Coronary artery (tissue), 2 donors: Measurements from ENCODE around the gene AGXT2.

Source experiments
- DNase-seq: peaks from one replicate; pipeline ENCODE4 v3.0.0-alpha.2; 2017; ENCODE audit warnings: low spot score
- H3K27ac ChIP-seq, 2 donors: fragments of 200-600 bp; sonication (generic); one replicate each; pipeline ENCODE4 v1.5.1; 2016 to 2019
- H3K4me3 ChIP-seq: fragments of 200-600 bp; sonication (generic); 2 replicates; pipeline ENCODE4 v1.5.1; 2016; ENCODE audit warnings: mild to moderate bottlenecking, moderate library complexity
- CTCF ChIP-seq: fragments of 200-600 bp; sonication (generic); IDR thresholded peaks from one replicate; pipeline ENCODE4 v1.5.1; 2019; ENCODE audit warnings: antibody characterized with exemption

The AGXT2 gene

GRCh38 chr5:35089334-35090314, 41.9 kb upstream of the AGXT2 start:
- H3K27ac ChIP-seq, result no peak overlapping the region
- no peak for DNase-seq

GRCh38 chr5:35087991-35088390, 40.2 kb upstream of the AGXT2 start:
- DNase-seq, result no peak
- Histone ChIP-seq H3K4me3 (no peak overlapping the region), H3K27ac (no peak overlapping the region)
- no peak for TF ChIP-seq CTCF

More at GRCh38 chr5:35089334-35090314, 41.9 kb upstream of the AGXT2 start:
- peak; percentile 60 for TF ChIP-seq CTCF
- H3K4me3 ChIP-seq, result no peak overlapping the region

- no peak overlapping the region for H3K27ac ChIP-seq
Observed at GRCh38 chr5:35083150-35083549, 35.4 kb upstream of the AGXT2 start.

GRCh38 chr5:35082530-35082929, 34.8 kb upstream of the AGXT2 start:
- no peak for DNase-seq
- H3K27ac ChIP-seq, result no peak overlapping the region
- no peak for TF ChIP-seq CTCF
- H3K4me3 ChIP-seq, result no peak overlapping the region

More at GRCh38 chr5:35083150-35083549, 35.4 kb upstream of the AGXT2 start:
- H3K4me3 ChIP-seq, result no peak overlapping the region
- DNase-seq, result no peak
- no peak for TF ChIP-seq CTCF

- no peak for DNase-seq
- TF ChIP-seq CTCF, result no peak
- Histone ChIP-seq H3K4me3 (no peak overlapping the region), H3K27ac (no peak overlapping the region)
Observed at GRCh38 chr5:35081134-35081533, 33.4 kb upstream of the AGXT2 start.

GRCh38 chr5:35073160-35073559, 25.4 kb upstream of the AGXT2 start:
- Histone ChIP-seq H3K4me3 (no peak overlapping the region), H3K27ac (no peak overlapping the region)
- TF ChIP-seq CTCF, result no peak
- no peak for DNase-seq

- no peak for DNase-seq
- Histone ChIP-seq H3K4me3 (no peak overlapping the region), H3K27ac (no peak overlapping the region)
- TF ChIP-seq CTCF, result no peak
Observed at GRCh38 chr5:35069188-35069587, 21.4 kb upstream of the AGXT2 start.
